ENCODE measurements around the gene ZNF784.

DNA sequence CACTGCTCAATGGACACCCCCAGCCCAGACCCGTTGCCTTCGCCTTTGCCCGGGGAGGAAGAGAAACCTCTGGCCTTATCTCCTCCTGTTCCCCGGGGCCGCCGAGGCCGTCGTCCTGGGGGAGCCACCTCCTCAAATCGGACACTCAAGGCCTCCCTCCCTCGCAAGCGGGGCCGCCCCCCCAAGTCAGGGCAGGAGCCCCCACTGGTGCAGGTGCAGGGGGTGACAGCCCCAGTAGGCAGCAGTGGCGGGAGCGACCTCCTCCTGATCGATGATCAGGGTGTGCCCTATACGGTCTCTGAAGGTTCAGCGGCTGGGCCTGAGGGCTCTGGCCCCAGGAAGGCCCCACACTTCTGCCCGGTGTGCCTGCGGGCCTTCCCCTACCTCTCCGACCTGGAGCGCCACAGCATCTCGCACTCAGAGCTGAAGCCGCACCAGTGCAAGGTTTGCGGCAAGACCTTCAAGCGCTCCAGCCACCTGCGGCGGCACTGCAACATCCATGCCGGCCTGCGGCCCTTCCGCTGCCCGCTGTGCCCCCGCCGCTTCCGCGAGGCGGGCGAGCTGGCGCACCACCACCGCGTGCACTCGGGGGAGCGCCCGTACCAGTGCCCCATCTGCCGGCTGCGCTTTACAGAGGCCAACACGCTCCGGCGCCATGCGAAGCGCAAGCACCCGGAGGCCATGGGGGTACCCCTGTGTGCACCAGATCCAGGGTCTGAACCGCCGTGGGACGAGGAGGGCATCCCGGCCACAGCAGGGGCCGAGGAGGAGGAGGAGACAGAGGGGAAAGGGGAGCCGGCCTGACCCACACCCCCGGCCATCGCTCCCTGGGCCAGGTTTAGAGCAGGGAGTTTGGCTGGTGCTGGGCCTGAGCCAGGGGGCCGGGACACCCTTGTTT is 22.0 kb downstream of the ZNF784 start:
- TF ChIP-seq, protein P1, sequence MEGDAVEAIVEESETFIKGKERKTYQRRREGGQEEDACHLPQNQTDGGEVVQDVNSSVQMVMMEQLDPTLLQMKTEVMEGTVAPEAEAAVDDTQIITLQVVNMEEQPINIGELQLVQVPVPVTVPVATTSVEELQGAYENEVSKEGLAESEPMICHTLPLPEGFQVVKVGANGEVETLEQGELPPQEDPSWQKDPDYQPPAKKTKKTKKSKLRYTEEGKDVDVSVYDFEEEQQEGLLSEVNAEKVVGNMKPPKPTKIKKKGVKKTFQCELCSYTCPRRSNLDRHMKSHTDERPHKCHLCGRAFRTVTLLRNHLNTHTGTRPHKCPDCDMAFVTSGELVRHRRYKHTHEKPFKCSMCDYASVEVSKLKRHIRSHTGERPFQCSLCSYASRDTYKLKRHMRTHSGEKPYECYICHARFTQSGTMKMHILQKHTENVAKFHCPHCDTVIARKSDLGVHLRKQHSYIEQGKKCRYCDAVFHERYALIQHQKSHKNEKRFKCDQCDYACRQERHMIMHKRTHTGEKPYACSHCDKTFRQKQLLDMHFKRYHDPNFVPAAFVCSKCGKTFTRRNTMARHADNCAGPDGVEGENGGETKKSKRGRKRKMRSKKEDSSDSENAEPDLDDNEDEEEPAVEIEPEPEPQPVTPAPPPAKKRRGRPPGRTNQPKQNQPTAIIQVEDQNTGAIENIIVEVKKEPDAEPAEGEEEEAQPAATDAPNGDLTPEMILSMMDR (IDR thresholded peaks at IDR 0.05): no peak
- no peak for TF ChIP-seq POLR2A (IDR thresholded peaks at IDR 0.05)
